ENCODE measurements around the gene CCT7. TPM values are rescaled to one million over a fixed set of nuclear protein-coding genes. Genes with fewer than 3 reads are reported as not detected.

Gene CCT7
- total RNA-seq, 1 donor from 2014 or later: 425 TPM

- no peak for DNase-seq (ENCODE audit: low read depth)
Observed at GRCh38 chr2:73225513-73226360, 8.4 kb upstream of the CCT7 start.

GRCh38 chr2:73227086-73227485, 7.0 kb upstream of the CCT7 start:
- DNase-seq (ENCODE audit: low read depth): no peak

GRCh38 chr2:73228631-73229030, 5.5 kb upstream of the CCT7 start:
- no peak for DNase-seq (ENCODE audit: low read depth)

- DNase-seq (ENCODE audit: low read depth): peak; percentile 38
Observed at GRCh38 chr2:73232403-73233153, 1.5 kb upstream of the CCT7 start.

GRCh38 chr2:73233154-73233931, 765 bp upstream of the CCT7 start, which contains the start of gene PRADC1:
PRADC1 (minus strand) TSS chr2:73233239; CDS start chr2:73233160, 79 bp downstream.
- DNase-seq (ENCODE audit: low read depth): peak; percentile 100

GRCh38 chr2:73235315-73236028, 1.4 kb downstream of the CCT7 start:
- DNase-seq (ENCODE audit: low read depth): no peak

- DNase-seq (ENCODE audit: low read depth): no peak
Observed at GRCh38 chr2:73237168-73237567, 3.1 kb downstream of the CCT7 start.

GRCh38 chr2:73238149-73238548, 4.0 kb downstream of the CCT7 start:
- no peak for DNase-seq (ENCODE audit: low read depth)

- no peak for DNase-seq (ENCODE audit: low read depth)
Observed at GRCh38 chr2:73238976-73239375, 4.9 kb downstream of the CCT7 start.

- no peak for DNase-seq (ENCODE audit: low read depth)
Observed at GRCh38 chr2:73239776-73240175, 5.7 kb downstream of the CCT7 start.

- peak; percentile 87 for DNase-seq (ENCODE audit: low read depth)
Observed at GRCh38 chr2:73243884-73244570, 9.9 kb downstream of the CCT7 start.

- no peak for DNase-seq (ENCODE audit: low read depth)
Observed at GRCh38 chr2:73244580-73244979, 10.5 kb downstream of the CCT7 start.

GRCh38 chr2:73246850-73247249, 12.7 kb downstream of the CCT7 start:
- no peak for DNase-seq (ENCODE audit: low read depth)

GRCh38 chr2:73249636-73250035, 15.5 kb downstream of the CCT7 start:
- DNase-seq (ENCODE audit: low read depth): no peak

GRCh38 chr2:73250872-73251846, 17.1 kb downstream of the CCT7 start:
- peak; percentile 96 for DNase-seq (ENCODE audit: low read depth)

- DNase-seq (ENCODE audit: low read depth): no peak
Observed at GRCh38 chr2:73252238-73253027, 18.3 kb downstream of the CCT7 start.

- no peak for DNase-seq (ENCODE audit: low read depth)
Observed at GRCh38 chr2:73253400-73253799, 19.3 kb downstream of the CCT7 start.

- DNase-seq (ENCODE audit: low read depth): no peak
Observed at GRCh38 chr2:73253901-73254300, 19.8 kb downstream of the CCT7 start.

All from myocyte (in vitro differentiated cells).